Effector CD4-positive, alpha-beta T cell (primary cell): ENCODE data around the gene ADH1B.
"Not testable (repeated sequence)": the region's sequence is repeated elsewhere in the genome, so short reads cannot be mapped to it uniquely, and the experiment has no call there.

Experiments used
- DNase-seq: peaks from one replicate; pipeline ENCODE4 v3.0.0-alpha.2; 2020

ADH1B gene

DNA sequence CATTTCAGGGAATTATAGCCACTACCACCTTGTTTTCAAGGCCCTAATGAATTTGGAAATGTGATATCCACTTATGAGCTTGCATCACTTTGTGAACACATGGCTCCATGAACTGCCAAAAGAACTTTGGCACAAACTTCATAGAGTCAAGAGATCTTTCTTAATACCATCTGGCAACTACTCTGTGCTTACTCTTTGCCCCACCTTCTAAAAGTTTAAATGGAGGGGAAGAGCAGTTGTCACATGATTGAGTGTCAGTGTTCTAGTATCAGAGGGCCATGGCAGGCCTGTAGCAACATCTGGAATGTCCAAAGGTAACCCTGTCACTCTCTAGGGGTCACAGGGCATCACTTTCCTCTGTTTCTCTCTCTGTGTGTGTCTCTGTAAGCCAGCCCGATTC is 2.6 kb upstream of the ADH1B start:
- DNase-seq: no peak

DNA sequence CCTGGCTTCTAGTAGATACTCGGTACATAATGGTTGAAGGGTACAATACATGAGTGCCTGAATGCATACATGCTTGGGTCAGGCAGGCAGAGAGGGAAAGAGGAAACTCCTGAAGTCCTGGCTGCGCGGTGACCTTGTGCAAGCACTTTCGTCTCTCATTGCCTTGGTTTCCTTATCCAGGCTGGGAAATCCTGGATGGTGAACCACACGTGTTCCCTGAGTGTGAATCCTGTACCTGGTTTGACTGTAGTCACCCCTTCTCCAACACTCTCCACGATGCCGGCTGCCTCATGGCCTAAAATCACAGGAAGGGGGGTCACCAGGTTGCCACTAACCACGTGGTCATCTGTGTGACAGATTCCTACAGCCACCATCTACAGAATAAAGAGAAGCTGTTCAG is 3.4 kb downstream of the ADH1B start:
- DNase-seq: not testable (repeated sequence)

- no peak for DNase-seq
Observed at GRCh38 chr4:99317354-99317753, 3.8 kb downstream of the ADH1B start.

GRCh38 chr4:99315839-99316238 is 5.4 kb downstream of the ADH1B start:
- DNase-seq: no peak

DNA sequence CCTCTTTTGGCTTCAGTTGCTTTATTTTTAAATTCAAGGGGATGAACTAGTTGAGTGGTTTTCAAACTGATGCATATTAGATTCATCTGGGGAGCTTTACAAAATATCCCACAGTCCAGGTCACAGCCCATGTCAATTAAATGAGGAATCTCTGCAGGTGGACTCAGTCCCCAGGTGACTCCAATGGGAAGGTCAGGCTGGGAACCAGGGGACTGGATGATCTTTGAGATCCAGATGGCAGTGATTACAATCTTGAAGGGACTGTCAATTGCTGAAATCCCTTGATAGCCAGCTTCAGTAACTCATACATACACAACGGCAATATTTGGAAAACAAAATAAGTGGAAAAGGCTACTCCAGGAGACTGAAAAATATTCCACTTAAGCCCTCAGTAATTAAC is 7.0 kb downstream of the ADH1B start:
- DNase-seq: no peak

- no peak for DNase-seq
Observed at GRCh38 chr4:99310389-99310788, 10.8 kb downstream of the ADH1B start.

DNA sequence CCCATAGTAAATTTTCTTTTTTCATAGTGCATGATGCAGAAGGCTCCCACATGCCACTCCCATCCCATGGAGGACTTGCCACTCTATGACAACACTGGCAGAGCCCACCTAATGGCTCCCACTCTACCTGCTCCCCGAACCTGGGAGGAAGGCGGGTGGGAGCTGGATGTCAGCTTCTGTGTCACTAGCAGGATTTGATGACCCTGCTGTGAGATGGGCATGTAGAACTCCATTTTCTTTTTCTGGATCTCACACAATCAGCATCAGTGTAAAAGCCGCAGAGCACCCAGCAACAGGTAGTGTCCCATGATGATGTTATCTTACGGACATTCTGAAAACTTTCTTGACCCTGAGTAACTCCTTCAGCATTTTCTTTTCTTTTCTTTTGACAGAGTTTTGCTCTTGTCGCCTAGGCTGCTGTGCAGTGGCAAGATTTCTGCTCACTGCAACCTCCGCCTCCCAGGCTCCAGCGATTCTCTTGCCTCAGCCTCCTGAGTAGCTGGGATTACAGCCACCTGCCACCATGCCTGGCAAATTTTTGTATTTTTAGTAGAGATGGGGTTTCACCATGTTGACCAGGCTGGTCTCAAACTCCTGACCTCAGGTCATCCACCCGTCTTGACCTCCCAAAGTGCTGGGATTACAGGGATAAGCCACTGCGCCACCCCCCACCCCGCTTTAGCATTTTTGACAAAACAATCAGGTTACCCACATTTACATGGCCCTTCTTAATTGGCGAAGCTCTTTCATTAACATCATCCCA is 15.4 kb downstream of the ADH1B start:
- DNase-seq: no peak

GRCh38 chr4:99301376-99302164 is 19.6 kb downstream of the ADH1B start:
- DNase-seq: no peak

- DNase-seq: no peak
Observed at GRCh38 chr4:99300934-99301333, 20.3 kb downstream of the ADH1B start.

DNA sequence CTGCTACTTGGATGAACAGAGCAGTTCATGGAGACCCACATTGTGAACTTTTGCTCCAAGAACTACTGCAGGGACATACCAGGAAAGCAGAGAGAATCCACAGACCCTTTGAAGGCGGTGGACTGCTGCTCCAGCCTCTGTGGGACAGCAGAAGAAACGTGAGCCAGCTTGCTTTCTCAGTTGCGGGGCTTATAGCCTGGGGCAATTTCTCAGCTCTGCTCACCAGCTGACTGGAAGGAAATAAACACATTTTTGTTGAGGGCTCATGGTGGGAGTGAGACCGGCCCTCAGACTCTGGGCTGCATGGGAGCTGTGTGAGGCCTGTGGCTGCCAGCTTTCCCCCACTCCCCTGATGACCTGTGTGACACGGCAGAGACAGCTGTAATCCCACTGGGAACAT is 27.8 kb downstream of the ADH1B start:
- no peak for DNase-seq

DNA sequence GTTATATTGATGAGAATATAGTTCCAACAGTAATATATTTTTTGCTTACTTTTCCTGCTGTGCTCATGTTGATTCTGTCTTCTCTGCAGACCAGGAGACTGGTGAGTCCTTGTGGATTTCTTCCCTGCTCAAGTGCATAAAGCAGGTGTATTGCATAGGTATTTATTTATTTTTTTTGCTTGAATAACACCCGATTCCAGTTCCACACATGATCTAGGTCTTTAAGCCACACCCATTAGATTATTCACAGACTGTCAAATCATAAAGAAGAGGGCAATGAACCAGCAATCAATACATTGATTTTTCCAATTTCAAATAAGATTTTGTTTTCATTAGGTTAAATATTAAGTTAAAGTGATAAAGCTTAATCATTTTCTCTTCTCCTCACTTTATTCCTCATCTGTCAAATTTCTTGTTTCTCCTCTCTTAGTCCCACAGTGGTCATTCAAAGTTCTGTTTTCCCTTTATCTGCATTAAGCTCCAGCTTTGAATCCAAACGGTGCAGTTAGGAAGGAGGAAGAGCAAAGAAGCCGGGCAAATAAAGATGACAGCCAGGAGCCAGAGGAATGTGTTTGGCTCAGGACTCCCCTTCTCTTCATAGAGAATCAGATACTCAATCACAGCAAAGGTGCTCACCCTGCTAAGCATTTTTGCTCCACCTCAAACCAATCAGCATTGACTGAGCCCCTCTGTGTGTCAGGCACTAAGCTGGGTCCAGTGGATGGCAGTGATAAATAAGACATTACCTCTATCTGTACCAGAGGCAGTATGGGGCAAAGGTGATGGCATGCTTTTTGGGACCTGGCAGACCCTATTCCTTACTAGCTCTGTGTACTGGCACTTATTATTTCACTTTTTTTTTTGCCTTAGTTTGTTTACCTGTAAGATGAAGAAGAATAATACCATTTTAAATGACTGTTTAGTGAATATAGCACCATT is 30.1 kb downstream of the ADH1B start, which contains the start of gene ADH1A:
ADH1A (minus strand) TSS at position 138 of the 939 bp plus-strand sequence; CDS start at position 67, 71 bp downstream.
- no peak for DNase-seq

- DNase-seq: no peak
Observed at GRCh38 chr4:99285387-99285786, 35.8 kb downstream of the ADH1B start.

DNA sequence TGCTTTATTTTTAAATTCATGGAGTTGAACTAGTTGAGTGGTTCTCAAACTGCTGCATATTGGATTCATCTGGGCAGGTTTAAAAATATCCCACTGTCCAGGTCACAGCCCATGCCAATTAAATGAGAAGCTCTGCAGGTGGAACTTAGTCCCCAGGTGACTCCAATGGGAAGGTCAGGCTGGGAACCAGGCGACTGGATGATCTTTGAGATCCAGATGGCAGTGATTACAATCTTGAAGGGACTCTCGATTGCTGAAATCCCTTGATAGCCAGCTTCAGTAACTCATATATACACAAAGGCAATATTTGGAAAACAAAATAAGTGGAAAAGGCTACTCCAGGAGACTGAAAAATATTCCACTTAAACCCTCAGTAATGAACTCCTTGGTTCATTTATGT is 38.5 kb downstream of the ADH1B start:
- DNase-seq: no peak

- DNase-seq: no peak
Observed at GRCh38 chr4:99281261-99281660, 39.9 kb downstream of the ADH1B start.

DNA sequence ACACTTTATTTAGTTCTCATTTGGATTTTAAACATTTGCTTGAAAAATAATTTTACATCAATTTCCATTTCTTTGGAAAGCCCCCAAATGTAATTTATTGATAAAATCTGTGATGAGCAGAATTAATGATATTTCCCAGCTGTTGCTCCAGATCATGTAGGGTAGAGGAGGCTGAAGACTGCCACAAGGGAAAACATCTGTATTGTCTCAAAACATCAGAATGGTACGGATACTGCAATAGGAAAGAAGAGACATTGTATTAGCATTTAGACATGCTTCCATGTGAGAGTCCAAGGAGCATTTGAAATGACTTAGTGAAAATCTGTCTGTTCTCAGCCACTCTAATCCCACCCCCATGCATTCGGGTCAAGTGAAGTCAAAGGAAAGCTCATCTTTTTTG is 44.8 kb downstream of the ADH1B start:
- no peak for DNase-seq

- no peak for DNase-seq
Observed at GRCh38 chr4:99275885-99276284, 45.3 kb downstream of the ADH1B start.

GRCh38 chr4:99275050-99275449 is 46.2 kb downstream of the ADH1B start:
- no peak for DNase-seq

DNA sequence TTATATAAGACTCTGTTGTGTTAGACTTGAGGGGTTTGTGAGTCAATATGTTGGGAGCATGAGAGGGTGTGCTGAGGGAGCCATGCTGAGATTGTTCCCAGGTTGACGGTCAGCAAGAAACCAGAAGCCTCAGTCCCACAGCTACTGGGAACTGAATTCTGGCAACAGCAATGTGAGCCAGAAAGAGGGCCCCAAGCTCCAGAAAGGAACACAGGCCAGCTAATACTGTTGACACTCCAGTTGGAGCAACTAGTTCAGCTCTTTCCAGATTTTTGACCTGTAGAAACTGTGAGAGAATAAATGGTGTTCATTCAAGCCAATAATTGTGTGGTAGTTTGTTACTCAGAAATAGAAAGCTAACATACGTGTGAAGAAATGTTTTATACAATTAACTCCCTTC is 47.5 kb downstream of the ADH1B start:
- DNase-seq: no peak

DNA sequence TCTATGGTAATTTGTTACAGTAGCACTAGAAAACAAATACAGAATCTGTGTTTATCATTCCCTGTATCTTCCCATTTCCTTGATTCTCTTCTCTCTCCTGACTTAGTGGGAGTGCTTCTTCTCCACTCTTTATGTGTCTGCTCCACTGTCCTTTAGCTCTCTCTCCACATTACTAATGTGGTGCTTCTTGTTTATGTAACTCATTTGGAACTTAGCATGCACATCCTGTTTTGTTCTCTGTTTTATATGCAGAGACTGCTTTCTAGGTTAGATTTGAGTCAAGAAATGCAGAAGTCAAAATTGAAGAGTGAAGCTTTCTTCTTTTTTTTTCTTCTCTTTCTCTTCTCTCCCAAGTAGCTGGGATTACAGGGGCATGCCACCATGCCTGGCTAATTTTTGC is 56.3 kb downstream of the ADH1B start:
- no peak for DNase-seq
